Measurements from ENCODE around the gene LRMDA.
A peak's percentile ranks its signal among the peaks of the same experiment; 100 is the strongest.

The LRMDA gene

GRCh38 chr10:75606203-75606779 lies 174.9 kb downstream of the LRMDA start:
- H3K4me3 ChIP-seq (ENCODE audit: low read depth, low read length): peak overlapping the region; percentile 18
- DNase-seq (ENCODE audit: low read depth): peak; percentile 60
- TF ChIP-seq, protein P1, sequence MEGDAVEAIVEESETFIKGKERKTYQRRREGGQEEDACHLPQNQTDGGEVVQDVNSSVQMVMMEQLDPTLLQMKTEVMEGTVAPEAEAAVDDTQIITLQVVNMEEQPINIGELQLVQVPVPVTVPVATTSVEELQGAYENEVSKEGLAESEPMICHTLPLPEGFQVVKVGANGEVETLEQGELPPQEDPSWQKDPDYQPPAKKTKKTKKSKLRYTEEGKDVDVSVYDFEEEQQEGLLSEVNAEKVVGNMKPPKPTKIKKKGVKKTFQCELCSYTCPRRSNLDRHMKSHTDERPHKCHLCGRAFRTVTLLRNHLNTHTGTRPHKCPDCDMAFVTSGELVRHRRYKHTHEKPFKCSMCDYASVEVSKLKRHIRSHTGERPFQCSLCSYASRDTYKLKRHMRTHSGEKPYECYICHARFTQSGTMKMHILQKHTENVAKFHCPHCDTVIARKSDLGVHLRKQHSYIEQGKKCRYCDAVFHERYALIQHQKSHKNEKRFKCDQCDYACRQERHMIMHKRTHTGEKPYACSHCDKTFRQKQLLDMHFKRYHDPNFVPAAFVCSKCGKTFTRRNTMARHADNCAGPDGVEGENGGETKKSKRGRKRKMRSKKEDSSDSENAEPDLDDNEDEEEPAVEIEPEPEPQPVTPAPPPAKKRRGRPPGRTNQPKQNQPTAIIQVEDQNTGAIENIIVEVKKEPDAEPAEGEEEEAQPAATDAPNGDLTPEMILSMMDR (IDR thresholded peaks at IDR 0.05; ENCODE audit: insufficient read depth, low read depth, low read length, missing control alignments): no peak

DNA sequence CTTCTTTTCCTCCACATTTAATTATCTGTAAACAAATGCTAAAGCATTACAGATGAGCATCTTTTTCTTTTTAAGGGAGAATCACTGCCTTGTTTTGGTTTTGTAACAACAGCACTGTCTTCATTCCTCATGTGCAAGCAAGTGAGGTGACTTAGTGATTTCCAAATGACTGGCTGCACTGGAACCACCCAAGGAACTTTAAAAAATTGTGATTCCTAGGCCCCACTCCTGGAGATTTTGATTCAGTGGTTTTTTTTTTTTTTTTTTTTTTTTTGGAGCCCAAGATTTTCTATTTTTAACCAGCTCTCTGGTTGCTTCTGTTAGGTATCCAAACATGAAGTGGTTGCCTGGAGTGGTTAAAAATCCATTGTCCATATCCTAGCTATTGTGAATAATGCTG lies 176.2 kb downstream of the LRMDA start:
- DNase-seq (ENCODE audit: low read depth): no peak
- no peak overlapping the region for H3K4me3 ChIP-seq (ENCODE audit: low read depth, low read length)
- TF ChIP-seq, protein P1 (IDR thresholded peaks at IDR 0.05; ENCODE audit: insufficient read depth, low read depth, low read length, missing control alignments): no peak

GRCh38 chr10:75610183-75610582 lies 178.8 kb downstream of the LRMDA start:
- no peak for DNase-seq (ENCODE audit: low read depth)
- H3K4me3 ChIP-seq (ENCODE audit: low read depth, low read length): no peak overlapping the region
- TF ChIP-seq, protein P1 (IDR thresholded peaks at IDR 0.05; ENCODE audit: insufficient read depth, low read depth, low read length, missing control alignments): no peak

DNA sequence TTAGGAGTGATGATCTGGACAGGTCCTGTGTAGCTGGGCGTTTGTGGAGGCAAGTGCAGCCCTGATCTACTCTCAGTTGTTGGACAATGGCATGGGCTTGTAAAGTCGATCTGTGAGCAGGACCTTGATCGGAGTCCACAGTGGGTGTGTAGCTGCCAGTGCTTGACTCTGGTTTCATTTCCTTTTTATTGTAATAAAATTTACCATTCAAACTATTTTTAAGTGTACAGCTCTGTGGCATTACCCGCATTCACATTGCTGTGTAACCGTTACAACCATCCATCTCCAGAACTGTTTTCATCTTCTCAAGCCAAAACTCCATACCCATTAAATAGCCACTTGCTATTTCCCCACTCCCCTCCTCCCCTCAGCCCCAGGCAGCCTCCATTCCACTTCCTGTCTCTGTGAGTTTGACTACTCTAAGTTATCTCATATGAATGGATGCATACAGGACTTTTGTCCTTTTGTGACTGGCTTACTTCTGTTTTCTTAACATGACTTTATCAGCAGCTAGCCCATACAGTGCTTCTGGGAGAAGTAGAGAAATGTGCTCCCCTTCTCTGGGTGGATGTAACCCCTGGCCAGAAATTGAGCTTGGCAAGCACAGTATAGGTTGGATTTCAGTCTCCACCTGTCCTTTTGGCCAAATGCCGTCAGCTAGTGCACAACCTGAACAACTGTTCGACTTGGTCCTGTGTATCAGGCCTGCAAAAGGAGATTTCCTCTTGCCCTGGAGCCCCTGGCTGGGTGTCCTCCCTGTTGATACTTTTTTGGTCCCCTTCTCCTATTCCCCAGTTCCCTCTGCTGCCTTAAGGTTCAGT lies 180.0 kb downstream of the LRMDA start:
- TF ChIP-seq, protein P1 (IDR thresholded peaks at IDR 0.05; ENCODE audit: insufficient read depth, low read depth, low read length, missing control alignments): no peak
- H3K4me3 ChIP-seq (ENCODE audit: low read depth, low read length): no peak overlapping the region
- DNase-seq (ENCODE audit: low read depth): peak; percentile 56

DNA sequence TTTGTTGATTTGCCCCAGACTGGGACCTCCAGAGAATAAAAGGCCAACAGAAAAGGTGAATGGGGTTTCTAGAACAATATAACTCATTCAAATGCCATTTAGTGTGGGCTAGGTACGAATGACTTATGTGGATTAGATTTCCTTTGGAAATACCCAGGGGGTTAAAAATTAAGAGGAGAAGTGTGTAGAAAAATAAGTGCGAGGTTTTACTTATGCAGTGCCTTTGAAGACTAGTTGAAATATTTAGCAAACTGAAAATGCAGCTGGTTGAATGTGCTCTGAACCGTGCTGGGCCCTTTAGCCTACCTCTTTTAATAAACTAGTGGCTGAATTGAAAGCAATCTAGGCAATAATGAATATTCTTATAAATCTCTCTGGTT lies 180.6 kb downstream of the LRMDA start:
- H3K4me3 ChIP-seq (ENCODE audit: low read depth, low read length): no peak overlapping the region
- peak; percentile 29 for DNase-seq (ENCODE audit: low read depth)
- TF ChIP-seq, protein P1 (IDR thresholded peaks at IDR 0.05; ENCODE audit: insufficient read depth, low read depth, low read length, missing control alignments): no peak

- no peak overlapping the region for H3K4me3 ChIP-seq (ENCODE audit: low read depth, low read length)
- TF ChIP-seq, protein P1 (IDR thresholded peaks at IDR 0.05; ENCODE audit: insufficient read depth, low read depth, low read length, missing control alignments): no peak
- peak; percentile 68 for DNase-seq (ENCODE audit: low read depth)
Measured at GRCh38 chr10:75612904-75613684, 181.7 kb downstream of the LRMDA start.
